GM23248 (cell line): ENCODE measurements around the gene PRCC. TPM values are rescaled to one million over a fixed set of nuclear protein-coding genes. Genes with fewer than 3 reads are reported as not detected.
A peak's percentile ranks its signal among the peaks of the same experiment; 100 is the strongest.

Source experiments
- DNase-seq: peaks from one replicate; pipeline ENCODE4 v3.0.0-alpha.2; 2015
- H2AFZ ChIP-seq: fragments of 200-600 bp; sonication (generic); 2 replicates; pipeline ENCODE4 v1.6.1; 2016; ENCODE audit warnings: antibody characterized with exemption
- H3F3A ChIP-seq: fragments of 200-600 bp; sonication (generic); 2 replicates; pipeline ENCODE4 v1.6.1; 2016; ENCODE audit warnings: mild to moderate bottlenecking, antibody characterized with exemption, mixed run types; ENCODE audit not compliant: insufficient read depth
- H3K27ac ChIP-seq: fragments of 200-600 bp; sonication (generic); 2 replicates; pipeline ENCODE4 v1.5.1; 2016; ENCODE audit warnings: mild to moderate bottlenecking
- H3K27me3 ChIP-seq: fragments of 200-600 bp; sonication (generic); replicated peaks from 2 replicates; pipeline ENCODE4 v1.6.1; 2016; ENCODE audit warnings: mild to moderate bottlenecking; ENCODE audit not compliant: insufficient read depth
- H3K36me3 ChIP-seq: fragments of 200-600 bp; sonication (generic); 2 replicates; pipeline ENCODE4 v1.6.1; 2016; ENCODE audit warnings: low read depth, mild to moderate bottlenecking
- H3K4me1 ChIP-seq: fragments of 200-600 bp; sonication (generic); 2 replicates; pipeline ENCODE4 v1.6.1; 2016; ENCODE audit warnings: mild to moderate bottlenecking; ENCODE audit not compliant: insufficient read depth
- H3K4me2 ChIP-seq: fragments of 200-600 bp; sonication (generic); one replicate; pipeline ENCODE4 v1.6.1; 2016; ENCODE audit warnings: mild to moderate bottlenecking; ENCODE audit not compliant: unreplicated experiment
- H3K4me3 ChIP-seq: fragments of 200-600 bp; sonication (generic); 2 replicates; pipeline ENCODE4 v1.5.1; 2016; ENCODE audit warnings: mild to moderate bottlenecking
- H3K79me2 ChIP-seq: fragments of 200-600 bp; sonication (generic); 2 replicates; pipeline ENCODE4 v1.6.1; 2016; ENCODE audit warnings: mild to moderate bottlenecking; ENCODE audit not compliant: insufficient read depth
- H3K9ac ChIP-seq: fragments of 200-600 bp; sonication (generic); 2 replicates; pipeline ENCODE4 v1.6.1; 2016; ENCODE audit warnings: mild to moderate bottlenecking
- H3K9me2 ChIP-seq: fragments of 200-600 bp; sonication (generic); 2 replicates; pipeline ENCODE4 v1.6.1; 2016; ENCODE audit warnings: mixed run types, mild to moderate bottlenecking, moderate library complexity; ENCODE audit not compliant: insufficient read depth
- H3K9me3 ChIP-seq: fragments of 200-600 bp; sonication (generic); one replicate; pipeline ENCODE4 v1.6.1; 2017; ENCODE audit warnings: low read depth
- H4K20me1 ChIP-seq: fragments of 200-600 bp; sonication (generic); 2 replicates; pipeline ENCODE4 v1.6.0; 2016; ENCODE audit not compliant: insufficient read depth
- EZH2 ChIP-seq: fragments of 200-600 bp; sonication (generic); IDR thresholded peaks from 2 replicates; pipeline ENCODE4 v1.6.1; 2018; ENCODE audit warnings: antibody characterized with exemption, mild to moderate bottlenecking; ENCODE audit not compliant: insufficient read depth, poor library complexity, severe bottlenecking
- EZH2phosphoT487 ChIP-seq: fragments of 200-600 bp; sonication (generic); IDR thresholded peaks from 2 replicates; pipeline ENCODE4 v1.6.1; 2018; ENCODE audit warnings: antibody characterized with exemption, moderate library complexity, mild to moderate bottlenecking, low read depth; ENCODE audit not compliant: insufficient read depth
- WGBS, 2 experiments: methylation state at CpG; one replicate each; pipeline ENCODE4 v1.1.6; 2015 to 2017; ENCODE audit warnings: low lambda C conversion rate in 2 of 2, low coverage in 1 of 2; ENCODE audit errors: missing lambda C conversion rate in 2 of 2; 5-methylcytosine and 5-hydroxymethylcytosine counted together
- in situ Hi-C: fragments of 300-500 bp; cut with MboI; formaldehyde crosslinking; loops from 2 replicates; pipeline ENCODE4 v1.15.0; 2020
- polyA plus RNA-seq: library from polyadenylated mRNA; unstranded; fragments of >200 nt; fragmentation: Nextera tagmentation; extraction: Ambion mirVana; gene quantifications from 2 replicates; pipeline ENCODE4 v1.2.1, GENCODE V29; 2016
- total RNA-seq: library from RNA; depleted of rRNA; stranded (reverse); fragments of >200 nt; shearing (Covaris generic); gene quantifications from 2 replicates; pipeline ENCODE4 v1.2.3, GENCODE V29; 2014

The PRCC gene
- total and polyA plus RNA-seq, 2 experiments from 2014 or later, result 32.4 to 57.0 TPM

GRCh38 chr1:156740741-156741480 lies 26.4 kb upstream of the PRCC start, which contains the start of gene MRPL24:
TSS of gene MRPL24 (minus strand) at chr1:156741088. CDS start at chr1:156738704, 2,384 bp downstream.
- 1 to 3% methylated on average over 38 of the region's 38 CpGs for WGBS, 2 experiments

DNA sequence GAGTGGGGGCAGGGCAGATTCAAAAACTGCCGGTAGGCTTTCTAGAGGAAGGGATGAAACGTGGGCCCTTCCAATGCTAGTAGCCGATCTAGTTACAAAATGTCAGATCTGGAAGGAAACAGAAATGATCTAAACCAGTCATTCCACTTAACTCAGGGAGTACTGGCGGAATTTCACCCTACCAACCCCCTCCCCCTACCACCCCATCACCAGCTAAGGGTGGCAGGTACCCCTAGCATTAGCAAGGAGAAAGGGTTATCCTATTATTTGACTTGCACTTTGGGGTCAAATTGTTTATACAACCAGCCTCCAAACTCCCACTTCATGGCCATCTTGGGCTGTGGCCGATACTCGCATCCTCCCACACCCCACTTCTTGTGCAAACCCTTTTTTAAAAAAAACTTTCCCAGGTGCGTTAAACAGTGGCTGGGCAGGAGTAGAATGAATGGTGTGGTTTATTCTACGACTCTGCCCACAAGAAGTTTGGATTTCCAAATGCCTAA lies 25.8 kb upstream of the PRCC start:
- 56 to 57% methylated on average over 8 of the region's 8 CpGs for WGBS, 2 experiments
- peaks cover 77% of the 10 kb centered on the region for H3K79me2 ChIP-seq
- peak overlapping the region; percentile 40; the same call in 1 of the 2 replicates for H3K9ac ChIP-seq

More at GRCh38 chr1:156740741-156741480, 26.4 kb upstream of the PRCC start, which contains the start of gene MRPL24:
- Histone ChIP-seq H3K9me3 (no peaks in the 10 kb centered on the region), H3K9me2 (no peaks in the 10 kb centered on the region), H3K4me3 (peak within 1 kb of the TSS; percentile 91), H3K27me3 (no peaks in the 10 kb centered on the region), H3K4me1 (peaks cover 22% of the 10 kb centered on the region), H2AFZ (peak within 1 kb of the TSS; percentile 66), H3K27ac (peak within 1 kb of the TSS; percentile 62), H3K4me2 (peak within 1 kb of the TSS; percentile 84), H3K79me2 (peaks cover 71% of the 10 kb centered on the region), H3K9ac (peak within 1 kb of the TSS; percentile 86), H4K20me1 (no peaks in the 10 kb centered on the region), H3K36me3 (0 out of 2 replicates have a peak, but pooled peaks cover 15% of the 10 kb centered on the region), H3F3A (peaks cover 22% of the 10 kb centered on the region)
- in situ Hi-C loops, result no loop called here
- TF ChIP-seq EZH2 (no peak), EZH2phosphoT487 (no peak)
- peak; percentile 99 for DNase-seq

GRCh38 chr1:156742017-156742416 lies 25.3 kb upstream of the PRCC start:
- peaks cover 80% of the 10 kb centered on the region for H3K79me2 ChIP-seq
- in situ Hi-C loops, result no loop called here
- no peak for DNase-seq
- H3K9ac ChIP-seq, result 0 out of 2 replicates have a peak overlapping the region, but pooled peaks have one; percentile 40
- no peak overlapping the region for H2AFZ ChIP-seq
- H3K27me3 ChIP-seq, result no peaks in the 10 kb centered on the region
- 0 out of 2 replicates have a peak, but pooled peaks cover 15% of the 10 kb centered on the region for H3K36me3 ChIP-seq
- peak overlapping the region; percentile 62 for H3K27ac ChIP-seq
- H3K9me3 ChIP-seq, result no peaks in the 10 kb centered on the region
- TF ChIP-seq EZH2 (no peak), EZH2phosphoT487 (no peak)
- WGBS, 2 experiments, result 82 to 85% methylated on average over 3 of the region's 3 CpGs
- H4K20me1 ChIP-seq, result no peaks in the 10 kb centered on the region
- no peak overlapping the region for H3K4me3 ChIP-seq
- peaks cover 22% of the 10 kb centered on the region for H3F3A ChIP-seq
- H3K4me1 ChIP-seq, result peaks cover 27% of the 10 kb centered on the region
- no peaks in the 10 kb centered on the region for H3K9me2 ChIP-seq
- H3K4me2 ChIP-seq, result no peak overlapping the region

More for the DNA sequence above, 25.8 kb upstream of the PRCC start:
- peak overlapping the region; percentile 42 for H3K4me3 ChIP-seq
- no peaks in the 10 kb centered on the region for H3K9me3 ChIP-seq
- no peak for TF ChIP-seq EZH2
- no peak for TF ChIP-seq EZH2phosphoT487
- no peaks in the 10 kb centered on the region for H3K27me3 ChIP-seq
- no peaks in the 10 kb centered on the region for H4K20me1 ChIP-seq
- H2AFZ ChIP-seq, result peak overlapping the region; percentile 58; the same call in 1 of the 2 replicates
- H3F3A ChIP-seq, result peaks cover 22% of the 10 kb centered on the region
- H3K4me2 ChIP-seq, result peak overlapping the region; percentile 68
- H3K27ac ChIP-seq, result peak overlapping the region; percentile 62
- H3K4me1 ChIP-seq, result peaks cover 27% of the 10 kb centered on the region
- no peak for DNase-seq
- 0 out of 2 replicates have a peak, but pooled peaks cover 15% of the 10 kb centered on the region for H3K36me3 ChIP-seq
- H3K9me2 ChIP-seq, result no peaks in the 10 kb centered on the region
- in situ Hi-C loops, result no loop called here

DNA sequence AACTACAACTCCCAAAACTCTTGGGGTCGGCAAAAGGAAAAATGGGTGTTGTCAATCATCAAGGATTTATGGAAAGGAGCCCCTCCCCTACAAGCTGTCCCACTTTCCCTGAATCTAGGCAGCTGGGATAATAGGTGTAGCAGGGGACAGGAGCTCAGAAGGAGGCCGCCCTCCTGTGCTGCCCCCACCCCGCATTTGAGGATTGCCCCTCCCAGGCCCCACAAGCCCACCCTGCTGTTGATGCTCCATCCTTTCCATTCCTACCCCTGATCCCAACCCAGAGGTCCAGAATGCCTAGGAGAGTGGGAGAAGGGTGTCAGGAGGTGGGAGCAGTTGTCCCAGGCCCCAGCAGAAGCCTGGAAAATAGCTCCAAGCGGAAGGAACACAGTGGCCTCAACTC lies 24.5 kb upstream of the PRCC start:
- Histone ChIP-seq H3F3A (peaks cover 27% of the 10 kb centered on the region), H2AFZ (no peak overlapping the region), H3K9me3 (no peaks in the 10 kb centered on the region), H3K9me2 (no peaks in the 10 kb centered on the region), H3K79me2 (peaks cover 87% of the 10 kb centered on the region), H3K9ac (no peak overlapping the region), H3K36me3 (0 out of 2 replicates have a peak, but pooled peaks cover 15% of the 10 kb centered on the region), H3K4me2 (no peak overlapping the region), H3K4me1 (peaks cover 34% of the 10 kb centered on the region), H4K20me1 (no peaks in the 10 kb centered on the region), H3K4me3 (no peak overlapping the region), H3K27ac (no peak overlapping the region), H3K27me3 (no peaks in the 10 kb centered on the region)
- 83 to 87% methylated on average over 4 of the region's 4 CpGs for WGBS, 2 experiments
- in situ Hi-C loops, result no loop called here
- no peak for DNase-seq
- TF ChIP-seq EZH2phosphoT487 (no peak), EZH2 (no peak)
